NCI-H69 (cell line): ENCODE measurements around the gene SLC5A10.
"Not testable (repeated sequence)": the region's sequence is repeated elsewhere in the genome, so short reads cannot be mapped to it uniquely, and the experiment has no call there.

Experiments
- DNase-seq: peaks from one replicate; lab custom pipeline; 2025; lab: John Stamatoyannopoulos, UW

SLC5A10 gene

GRCh38 chr17:18951941-18952842, at the start of gene SLC5A10:
Gene SLC5A10 (plus strand): TSS chr17:18952165. CDS start chr17:18952206, 41 bp downstream.
- peak; percentile 49 for DNase-seq

GRCh38 chr17:18904482-18904881, 47.5 kb upstream of the SLC5A10 start:
- no peak for DNase-seq

GRCh38 chr17:18905226-18905625, 46.7 kb upstream of the SLC5A10 start:
- DNase-seq, result no peak

- no peak for DNase-seq
Observed at GRCh38 chr17:18910326-18910725, 41.6 kb upstream of the SLC5A10 start.

GRCh38 chr17:18910881-18911280, 41.1 kb upstream of the SLC5A10 start:
- no peak for DNase-seq

- no peak for DNase-seq
Observed at GRCh38 chr17:18916816-18917500, 35.0 kb upstream of the SLC5A10 start.

DNA sequence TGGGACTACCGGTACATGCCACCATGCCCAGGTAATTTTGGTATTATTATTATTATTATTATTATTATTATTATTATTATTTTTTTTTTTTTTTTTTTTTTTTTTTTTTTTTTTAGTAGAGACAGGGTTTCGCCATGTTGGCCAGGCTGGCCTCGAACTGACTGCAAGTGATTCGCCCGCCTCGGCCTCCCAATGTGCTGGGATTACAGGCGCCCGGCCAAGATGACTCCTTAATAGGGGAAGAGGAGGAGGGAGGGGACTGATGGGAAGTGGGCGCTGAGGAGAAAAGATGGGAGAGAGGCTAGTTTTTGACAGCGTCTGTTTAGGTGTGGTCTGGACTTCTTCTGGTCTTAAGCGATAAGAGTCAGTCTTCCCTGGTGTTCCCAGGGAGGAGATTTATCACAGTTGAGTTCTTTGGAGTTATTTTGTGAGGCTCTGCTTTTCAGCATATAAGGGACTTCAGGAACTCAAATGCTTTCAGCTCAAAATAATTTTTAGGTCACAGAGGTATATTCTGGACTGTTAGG, 34.4 kb upstream of the SLC5A10 start:
- DNase-seq, result no peak

- DNase-seq, result no peak
Observed at GRCh38 chr17:18919963-18920362, 32.0 kb upstream of the SLC5A10 start.

GRCh38 chr17:18920911-18921441, 31.0 kb upstream of the SLC5A10 start:
- no peak for DNase-seq

DNA sequence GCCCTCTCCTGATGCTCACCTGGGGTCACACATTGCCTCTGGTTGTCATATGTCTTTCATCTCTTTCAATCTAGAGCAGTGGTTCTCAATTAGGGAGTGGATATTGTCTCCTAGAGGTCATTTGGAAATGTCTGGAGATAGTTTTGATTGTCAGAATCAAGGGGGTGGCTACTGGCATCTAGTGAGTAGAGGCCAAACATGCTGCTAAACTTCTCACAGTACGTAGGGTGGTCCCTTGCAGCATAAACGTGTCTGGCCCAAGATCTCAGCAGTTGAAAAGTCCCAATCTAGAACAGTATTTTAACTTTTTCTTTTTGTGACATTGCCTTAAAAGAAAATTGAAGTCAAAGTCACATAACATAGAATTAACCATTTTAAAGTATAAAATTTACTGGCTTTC, 30.5 kb upstream of the SLC5A10 start:
- no peak for DNase-seq

DNA sequence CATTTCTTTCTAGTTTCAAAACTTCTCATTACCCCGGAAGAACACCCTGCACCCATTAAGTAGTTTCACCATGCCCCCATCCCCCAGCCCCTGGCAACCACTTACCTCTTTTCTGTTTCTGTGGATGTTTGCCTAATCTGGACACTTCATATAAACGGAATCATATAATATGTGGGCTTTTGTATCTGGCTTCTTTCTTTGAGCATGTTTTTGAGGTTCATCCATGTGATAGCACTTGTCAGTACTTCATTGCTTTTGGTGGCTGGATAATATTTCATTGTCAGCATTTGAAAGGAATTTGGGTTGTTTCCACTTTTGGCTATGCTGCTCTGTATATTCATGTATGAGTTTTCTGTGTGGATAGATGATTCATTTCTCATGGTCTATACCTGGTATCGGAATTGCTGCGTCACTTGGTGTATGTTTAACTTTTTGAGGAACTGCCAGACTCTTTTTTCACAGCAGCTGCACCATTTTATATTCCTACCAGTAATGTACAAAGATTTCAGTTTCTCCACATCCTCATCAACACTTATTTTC, 30.0 kb upstream of the SLC5A10 start:
- DNase-seq, result no peak

DNA sequence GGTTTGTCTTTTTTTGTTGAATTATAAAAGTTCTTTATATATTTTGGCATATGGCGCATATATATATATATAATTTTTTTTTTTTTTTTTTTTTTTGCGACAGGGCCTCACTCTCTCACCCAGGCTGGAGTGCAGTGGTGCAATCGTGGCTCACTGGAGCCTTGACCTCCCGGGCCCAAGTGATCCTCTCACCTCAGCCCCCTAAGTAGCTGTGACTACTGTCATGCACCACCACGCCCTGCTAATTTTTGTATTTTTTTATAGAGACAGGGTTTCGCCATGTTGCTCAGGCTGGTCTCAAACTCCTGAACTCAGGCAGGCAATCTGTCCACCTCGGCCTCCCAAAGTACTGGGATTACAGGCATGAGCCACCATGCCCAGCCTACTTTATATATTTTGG, 29.4 kb upstream of the SLC5A10 start:
- not testable (repeated sequence) for DNase-seq

DNA sequence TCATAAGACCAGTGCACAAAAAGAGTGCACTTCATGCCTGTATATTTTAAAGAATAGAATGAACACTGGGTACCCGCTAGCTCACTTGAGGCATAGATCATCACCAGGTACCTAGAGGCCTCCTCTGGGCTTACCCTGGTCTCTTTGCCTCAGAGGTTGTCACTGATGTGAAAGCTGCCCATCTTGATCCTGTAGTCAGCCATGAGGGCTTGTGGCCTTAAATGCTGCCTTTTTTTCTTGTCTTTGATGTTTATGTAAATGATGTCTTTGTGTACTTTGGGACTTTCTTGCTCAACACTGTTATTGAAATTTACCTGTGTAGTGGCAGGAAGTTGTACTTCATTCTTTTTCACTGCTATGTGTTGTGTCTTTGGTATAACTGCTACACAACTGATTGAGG, 26.8 kb upstream of the SLC5A10 start:
- no peak for DNase-seq

DNA sequence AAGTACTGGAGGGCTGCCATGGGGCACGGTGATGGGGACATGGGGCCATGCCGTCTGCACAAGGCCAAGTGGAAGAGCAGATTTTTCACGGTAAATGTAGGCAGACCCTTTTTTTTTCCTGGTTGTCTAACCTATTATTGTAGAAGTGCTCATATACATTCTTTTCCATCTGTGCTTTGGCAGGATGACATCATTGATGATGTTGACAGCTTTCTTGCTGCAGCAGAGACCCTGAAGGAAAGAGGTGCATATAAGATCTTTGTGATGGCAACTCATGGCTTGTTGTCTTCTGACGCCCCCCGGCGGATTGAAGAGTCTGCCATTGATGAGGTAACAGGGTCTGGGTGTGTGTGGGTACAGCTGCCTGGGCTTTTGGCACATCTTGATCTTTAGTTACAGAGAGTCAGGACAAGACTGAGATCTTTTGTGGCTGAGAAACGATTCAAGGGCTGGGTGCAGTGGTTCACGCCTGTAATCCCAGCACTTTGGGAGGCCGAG, 23.3 kb upstream of the SLC5A10 start:
- no peak for DNase-seq

DNA sequence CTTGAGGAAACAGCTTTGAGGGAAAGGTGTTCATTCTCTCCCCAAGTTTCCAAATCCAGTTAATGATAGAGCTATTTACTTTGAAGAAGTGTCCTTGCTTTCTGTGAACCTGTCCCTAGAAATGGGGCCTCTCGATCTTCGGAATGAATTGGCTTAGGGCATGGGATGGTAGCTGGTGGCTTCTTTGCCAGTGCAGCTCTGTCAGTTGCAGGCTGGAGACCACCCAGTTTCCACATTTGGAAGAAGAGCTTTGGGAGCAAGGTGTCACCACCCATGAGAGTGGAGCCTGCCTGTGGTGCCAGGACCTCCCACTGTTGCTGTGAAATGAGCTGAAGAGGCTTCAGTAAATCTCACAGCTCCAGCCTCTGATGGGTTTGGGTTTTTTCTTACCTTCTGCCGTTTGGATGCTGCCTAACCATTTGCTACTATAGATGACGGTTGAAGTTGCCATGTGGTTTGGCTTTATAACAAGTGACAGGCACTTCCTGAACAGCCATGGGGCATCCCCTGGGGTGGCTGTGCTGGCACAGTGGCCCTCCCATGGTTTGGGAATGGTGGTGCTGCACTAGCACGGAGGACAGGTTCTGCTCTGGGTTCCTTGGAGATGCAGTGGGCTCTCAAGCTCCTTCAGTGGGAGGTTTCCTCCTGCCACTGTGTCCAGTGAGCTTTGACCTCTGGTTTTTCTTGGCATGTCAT, 19.5 kb upstream of the SLC5A10 start:
- DNase-seq, result no peak

DNA sequence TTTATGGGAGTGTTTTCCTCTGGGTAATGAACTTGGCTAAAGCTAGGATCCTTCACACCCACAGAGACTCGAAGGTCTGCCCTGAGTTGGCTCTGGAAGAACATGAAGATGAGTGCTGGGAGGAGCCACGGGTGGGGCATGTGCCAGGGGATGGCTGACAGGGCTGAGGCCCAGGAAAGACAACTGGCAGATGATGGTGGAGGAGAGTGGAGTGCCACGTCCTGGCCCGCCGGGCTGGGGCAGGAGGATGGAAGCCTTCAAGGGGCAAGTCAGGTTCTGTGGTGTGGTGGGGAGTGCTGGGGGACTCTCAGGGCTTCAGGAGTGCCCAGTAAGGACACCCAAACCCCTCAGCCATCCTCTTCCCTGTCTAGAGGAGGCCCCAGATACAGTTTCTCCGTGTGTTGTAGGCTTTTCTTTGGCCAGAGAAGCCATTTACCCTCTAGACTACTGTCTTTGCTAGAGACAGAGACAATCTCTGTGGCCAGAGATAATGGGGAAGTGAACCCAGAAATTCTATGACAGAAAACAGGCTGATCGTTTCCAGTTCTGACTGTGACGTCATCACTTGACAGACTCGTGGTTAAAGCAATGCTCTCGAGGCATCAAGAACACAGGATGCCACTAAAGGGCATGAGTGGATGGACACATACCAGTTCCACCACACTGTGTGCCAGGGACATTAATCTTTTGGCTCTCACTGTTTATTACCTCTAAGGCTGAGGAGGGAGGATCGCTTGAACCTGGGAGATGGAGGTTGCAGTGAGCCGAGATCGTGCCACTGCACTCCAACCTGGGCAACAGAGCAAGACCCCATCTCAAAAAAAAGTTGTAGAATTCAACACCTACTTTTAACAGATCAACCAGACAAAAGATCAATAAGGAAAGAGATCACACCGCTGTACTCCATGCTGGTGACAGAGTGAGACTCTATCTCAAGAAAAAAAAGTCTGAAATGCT, 18.6 kb upstream of the SLC5A10 start:
- no peak for DNase-seq

DNA sequence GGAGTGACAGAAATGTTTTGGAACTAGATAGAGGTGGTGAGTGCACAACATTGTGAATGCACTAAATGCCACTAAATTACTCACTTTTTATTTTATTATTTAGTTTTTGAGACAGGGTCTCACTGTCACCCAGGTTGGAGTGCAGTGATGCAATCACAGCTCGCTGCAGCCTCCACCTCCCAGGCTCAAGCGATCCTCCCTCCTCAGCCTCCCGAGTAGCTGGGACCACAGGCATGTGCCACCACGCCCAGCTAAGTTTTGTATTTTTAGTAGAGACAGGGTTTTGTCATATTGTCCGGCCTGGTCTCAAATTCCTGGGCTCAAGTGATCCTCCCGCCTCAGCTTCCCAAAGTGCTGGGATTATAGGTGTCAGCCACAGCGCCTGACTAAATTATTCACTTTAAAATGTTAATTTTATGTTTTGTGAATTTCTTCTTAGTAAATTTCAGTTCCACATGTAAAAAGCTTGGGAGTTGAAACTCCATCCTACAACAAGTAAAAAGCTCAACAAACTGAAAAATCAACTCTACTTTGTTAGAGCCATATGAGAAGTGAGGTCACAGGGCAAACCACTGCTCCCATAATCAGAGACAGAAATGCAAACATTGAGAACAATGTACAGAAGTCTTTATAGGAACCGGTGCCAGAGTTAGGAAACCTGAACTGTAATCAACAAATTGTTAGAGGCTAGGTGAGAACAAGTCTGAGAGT, 13.8 kb upstream of the SLC5A10 start:
- peak; percentile 67 for DNase-seq

- no peak for DNase-seq
Observed at GRCh38 chr17:18938692-18939023, 13.3 kb upstream of the SLC5A10 start.

- no peak for DNase-seq
Observed at GRCh38 chr17:18944646-18945045, 7.3 kb upstream of the SLC5A10 start.

DNA sequence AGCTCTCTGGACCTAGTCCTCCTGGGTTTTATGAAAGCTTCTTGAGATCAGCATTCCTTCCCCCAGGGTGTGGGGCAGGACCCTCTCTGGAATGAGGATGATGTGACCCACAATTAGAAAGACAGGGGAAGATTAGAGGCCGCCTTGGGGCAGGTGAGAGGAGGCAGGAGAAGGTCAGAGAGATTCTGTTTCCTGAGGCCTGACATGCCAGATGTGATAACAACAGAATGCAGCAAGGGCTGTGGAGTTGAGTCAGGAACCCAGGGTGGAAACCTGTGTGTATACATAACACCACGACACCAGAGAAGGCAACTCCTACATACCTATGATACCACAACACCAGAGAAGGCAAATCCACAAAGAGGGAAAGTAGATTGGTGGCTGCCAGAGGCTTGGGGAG, 5.4 kb upstream of the SLC5A10 start:
- DNase-seq, result no peak
